ENCODE data around the gene TNFRSF14. TPM values are rescaled to one million over a fixed set of nuclear protein-coding genes. Genes with fewer than 3 reads are reported as not detected.

TNFRSF14 gene
- polyA plus RNA-seq, 2 of the 4 experiments (the other 2 are of a cell fraction), result 0.16 to 0.25 TPM

DNA sequence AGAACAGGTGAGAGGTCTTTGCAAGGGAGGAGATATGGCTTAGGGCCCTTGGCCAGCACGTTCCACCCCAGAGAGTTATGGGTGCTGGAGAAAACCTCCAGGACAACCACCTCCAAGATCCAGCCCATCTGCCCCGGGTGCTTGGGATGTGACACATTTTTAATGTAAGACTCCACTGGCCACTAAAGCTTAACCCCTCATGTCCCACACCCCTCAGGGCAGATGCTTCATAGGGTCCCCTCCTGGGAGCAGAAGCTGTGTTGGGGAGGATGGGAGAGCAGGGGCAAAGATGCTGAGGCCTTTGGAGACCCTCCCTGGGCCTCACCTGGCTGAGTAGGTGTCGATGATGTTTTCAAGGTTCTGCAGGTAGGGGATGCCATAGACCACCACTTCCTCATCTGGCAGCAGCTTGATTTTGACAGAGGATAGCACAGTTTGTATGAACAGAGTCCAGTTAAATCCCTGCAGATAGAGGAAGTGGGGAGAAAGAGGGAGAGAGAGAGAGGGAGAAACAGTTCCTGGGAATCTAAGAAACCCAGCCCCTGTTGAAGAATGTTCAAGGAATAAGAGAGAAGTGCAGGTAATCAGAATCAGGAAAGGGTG, 42.3 kb downstream of the TNFRSF14 start:
- DNase-seq (ENCODE audit: low read depth in 1 of 2, low spot score in 1 of 2) (no peak), FAIRE-seq (no peak), ATAC-seq (no peak)
- 13% methylated on average over 1 of the region's 3 CpGs for WGBS (ENCODE audit: missing lambda C conversion rate)
- TF ChIP-seq RCOR1 (IDR thresholded peaks at IDR 0.05; ENCODE audit: low read depth, low read length) (no peak), RAD21 (conservative IDR thresholded peaks at IDR 0.05 in 1 of 2, IDR thresholded peaks at IDR 0.05 in 1 of 2) (peak in 1 of 2 experiments; percentile 6; a peak in 1 of 5 replicates)
- Histone ChIP-seq H3K27ac (no peak overlapping the region), H3K9me3 (no peaks in the 10 kb centered on the region), H3K4me2 (no peak overlapping the region), H3K4me3 (no peak overlapping the region), H3K4me1 (no peaks in the 10 kb centered on the region)
- ChIA-PET CTCF (no interaction called here), POLR2A (no interaction called here)

DNA sequence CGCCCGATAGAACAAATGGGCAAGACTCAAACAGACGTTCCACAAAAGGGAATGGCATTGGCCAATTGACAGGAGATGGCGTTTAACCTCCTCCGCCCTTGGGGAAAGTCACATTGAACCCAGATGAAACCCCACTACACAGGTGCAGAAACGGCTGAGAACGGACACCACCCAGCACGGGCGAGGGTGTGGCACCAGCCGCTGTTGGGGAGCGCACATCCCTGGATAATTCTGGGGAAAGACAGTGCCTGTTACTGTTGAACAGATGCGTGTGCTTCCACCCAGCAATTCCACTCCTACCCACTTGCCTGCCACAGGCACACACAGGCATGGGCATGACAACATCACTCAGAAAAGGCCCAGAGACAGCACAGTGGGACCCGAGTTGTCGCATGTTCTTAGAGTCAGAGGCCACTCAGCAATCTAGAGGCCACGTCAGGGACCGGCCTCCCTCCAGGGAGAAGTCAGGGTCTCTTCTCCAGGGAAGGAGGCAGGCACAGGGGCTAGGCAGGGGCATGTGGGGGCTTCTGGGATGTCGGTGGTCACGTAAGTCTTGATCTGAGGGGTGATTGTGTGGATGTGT, 45.6 kb downstream of the TNFRSF14 start:
- Histone ChIP-seq H3K9me3 (no peaks in the 10 kb centered on the region), H3K4me2 (no peak overlapping the region), H3K4me1 (no peaks in the 10 kb centered on the region), H3K27ac (no peak overlapping the region), H3K4me3 (no peak overlapping the region)
- 60% methylated on average over 12 of the region's 18 CpGs for WGBS (ENCODE audit: missing lambda C conversion rate)
- DNase-seq (ENCODE audit: low read depth in 1 of 2, low spot score in 1 of 2) (no peak), ATAC-seq (no peak), FAIRE-seq (no peak)
- POLR2A ChIA-PET, result no interaction called here
- TF ChIP-seq MAZ (IDR thresholded peaks at IDR 0.05; ENCODE audit: borderline replicate concordance, low read depth, low read length) (no peak), FOSL2 (IDR thresholded peaks at IDR 0.05) (no peak), FOSL2 (CRISPR knock-in tag; IDR thresholded peaks at IDR 0.05) (no peak), NFE2L2 (conservative IDR thresholded peaks at IDR 0.05; ENCODE audit: low read length) (no peak), HEYL (CRISPR knock-in tag; IDR thresholded peaks at IDR 0.05) (no peak), RCOR1 (IDR thresholded peaks at IDR 0.05; ENCODE audit: low read depth, low read length) (no peak), NR3C1 (IDR thresholded peaks at IDR 0.05) (no peak)
- TF ChIP-seq, protein P1, sequence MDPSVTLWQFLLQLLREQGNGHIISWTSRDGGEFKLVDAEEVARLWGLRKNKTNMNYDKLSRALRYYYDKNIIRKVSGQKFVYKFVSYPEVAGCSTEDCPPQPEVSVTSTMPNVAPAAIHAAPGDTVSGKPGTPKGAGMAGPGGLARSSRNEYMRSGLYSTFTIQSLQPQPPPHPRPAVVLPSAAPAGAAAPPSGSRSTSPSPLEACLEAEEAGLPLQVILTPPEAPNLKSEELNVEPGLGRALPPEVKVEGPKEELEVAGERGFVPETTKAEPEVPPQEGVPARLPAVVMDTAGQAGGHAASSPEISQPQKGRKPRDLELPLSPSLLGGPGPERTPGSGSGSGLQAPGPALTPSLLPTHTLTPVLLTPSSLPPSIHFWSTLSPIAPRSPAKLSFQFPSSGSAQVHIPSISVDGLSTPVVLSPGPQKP (IDR thresholded peaks at IDR 0.05; ENCODE audit: low read depth, low read length), result no peak
- TF ChIP-seq, protein P2, sequence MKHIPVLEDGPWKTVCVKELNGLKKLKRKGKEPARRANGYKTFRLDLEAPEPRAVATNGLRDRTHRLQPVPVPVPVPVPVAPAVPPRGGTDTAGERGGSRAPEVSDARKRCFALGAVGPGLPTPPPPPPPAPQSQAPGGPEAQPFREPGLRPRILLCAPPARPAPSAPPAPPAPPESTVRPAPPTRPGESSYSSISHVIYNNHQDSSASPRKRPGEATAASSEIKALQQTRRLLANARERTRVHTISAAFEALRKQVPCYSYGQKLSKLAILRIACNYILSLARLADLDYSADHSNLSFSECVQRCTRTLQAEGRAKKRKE (CRISPR knock-in tag; IDR thresholded peaks at IDR 0.05; ENCODE audit: low read depth), result no peak
- TF ChIP-seq, protein P3, sequence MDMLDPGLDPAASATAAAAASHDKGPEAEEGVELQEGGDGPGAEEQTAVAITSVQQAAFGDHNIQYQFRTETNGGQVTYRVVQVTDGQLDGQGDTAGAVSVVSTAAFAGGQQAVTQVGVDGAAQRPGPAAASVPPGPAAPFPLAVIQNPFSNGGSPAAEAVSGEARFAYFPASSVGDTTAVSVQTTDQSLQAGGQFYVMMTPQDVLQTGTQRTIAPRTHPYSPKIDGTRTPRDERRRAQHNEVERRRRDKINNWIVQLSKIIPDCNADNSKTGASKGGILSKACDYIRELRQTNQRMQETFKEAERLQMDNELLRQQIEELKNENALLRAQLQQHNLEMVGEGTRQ (IDR thresholded peaks at IDR 0.05), result no peak
- CTCF ChIA-PET, result no interaction called here

DNA sequence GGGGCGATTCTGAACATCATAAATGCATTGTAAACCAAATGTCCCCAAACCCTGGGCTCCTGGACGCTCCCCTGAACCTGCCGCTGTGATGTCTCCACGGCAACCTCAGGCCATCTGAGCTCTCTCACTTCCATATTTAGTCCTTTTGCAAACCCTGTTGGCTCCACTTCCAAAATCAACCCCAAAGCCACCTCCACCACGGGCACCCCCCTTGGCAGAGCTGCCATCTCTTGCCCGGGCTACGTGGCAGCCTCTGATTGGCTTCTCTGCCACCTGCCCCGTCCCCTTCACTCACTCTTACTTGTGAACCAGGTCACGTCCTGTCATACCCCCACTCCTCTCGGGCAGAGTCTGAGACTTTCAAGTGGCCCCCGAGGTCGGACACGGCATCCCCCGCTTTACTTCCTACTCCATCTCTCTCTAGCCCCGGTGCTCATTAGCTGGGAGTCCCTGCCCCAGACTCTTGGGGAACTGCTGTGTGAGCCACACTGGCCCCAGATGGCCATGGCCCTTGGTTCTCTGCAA, 46.2 kb downstream of the TNFRSF14 start:
- Histone ChIP-seq H3K4me1 (no peaks in the 10 kb centered on the region), H3K27ac (no peak overlapping the region), H3K9me3 (no peaks in the 10 kb centered on the region), H3K4me2 (no peak overlapping the region), H3K4me3 (no peak overlapping the region)
- no peak for DNase-seq (ENCODE audit: low read depth in 1 of 2, low spot score in 1 of 2)
- 37% methylated on average over 15 of the region's 15 CpGs for WGBS (ENCODE audit: missing lambda C conversion rate)
- ChIA-PET POLR2A (no interaction called here), CTCF (no interaction called here)
- no peak for FAIRE-seq
- TF ChIP-seq ZC3H11A (IDR thresholded peaks at IDR 0.05) (no peak), RARB (CRISPR knock-in tag; IDR thresholded peaks at IDR 0.05) (no peak)
- ATAC-seq, result no peak

DNA sequence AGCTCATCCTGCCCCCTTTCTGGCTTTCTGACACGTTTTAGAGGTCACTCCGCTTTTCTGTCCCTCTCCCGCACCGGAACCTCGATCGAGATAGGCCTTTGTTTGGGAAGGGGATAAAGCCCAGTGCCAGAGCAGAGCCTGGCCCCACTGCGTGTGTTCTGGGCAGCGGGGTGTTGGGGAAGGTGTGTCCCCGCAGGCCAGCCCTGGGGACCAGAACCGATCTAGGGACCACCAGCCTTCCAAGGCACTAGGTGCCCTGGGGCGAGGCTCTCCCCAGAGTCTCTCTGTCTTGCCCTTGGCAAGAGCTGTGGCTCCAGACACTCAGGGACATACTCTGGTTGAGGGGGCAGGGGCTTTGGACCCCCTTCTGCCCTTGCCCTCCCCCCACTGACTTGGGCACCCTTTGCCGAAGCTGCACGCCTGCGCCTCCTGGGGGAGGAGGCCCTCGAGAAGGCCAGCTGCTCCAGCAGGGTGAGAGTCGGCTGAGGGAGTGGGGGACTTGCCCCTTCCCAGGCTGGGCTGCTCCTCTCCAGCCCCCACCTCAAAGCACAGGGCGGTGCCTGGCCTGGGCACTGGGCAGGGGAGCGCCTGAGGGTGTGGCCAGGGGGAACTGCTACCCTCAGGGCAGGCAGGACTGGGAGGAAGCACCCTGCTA, 46.8 kb downstream of the TNFRSF14 start:
- no peak for FAIRE-seq
- DNase-seq (ENCODE audit: low read depth in 1 of 2, low spot score in 1 of 2), result no peak
- ChIA-PET CTCF (no interaction called here), POLR2A (no interaction called here)
- no peak overlapping the region for H3K27ac ChIP-seq
- 50% methylated on average over 11 of the region's 18 CpGs for WGBS (ENCODE audit: missing lambda C conversion rate)
- no peaks in the 10 kb centered on the region for H3K4me1 ChIP-seq
- H3K4me2 ChIP-seq, result no peak overlapping the region
- no peaks in the 10 kb centered on the region for H3K9me3 ChIP-seq
- no peak overlapping the region for H3K4me3 ChIP-seq
- ATAC-seq, result no peak
- TF ChIP-seq PHF8 (IDR thresholded peaks at IDR 0.05; ENCODE audit: borderline replicate concordance, low read depth), result no peak
- TF ChIP-seq RFX5 (IDR thresholded peaks at IDR 0.05), result no peak
- no peak for TF ChIP-seq POLR2AphosphoS2 (conservative IDR thresholded peaks at IDR 0.05; ENCODE audit: low read length)
- TF ChIP-seq, protein P1 (IDR thresholded peaks at IDR 0.05; ENCODE audit: low read depth, low read length), result no peak
- no peak for TF ChIP-seq CBX8 (IDR thresholded peaks at IDR 0.05)
- TF ChIP-seq NFE2L2 (conservative IDR thresholded peaks at IDR 0.05; ENCODE audit: low read length), result no peak
- no peak for TF ChIP-seq ZNF302 (CRISPR knock-in tag; IDR thresholded peaks at IDR 0.05)
- no peak for TF ChIP-seq KDM1A (IDR thresholded peaks at IDR 0.05; ENCODE audit: low read depth)
- no peak for TF ChIP-seq MAZ (IDR thresholded peaks at IDR 0.05; ENCODE audit: borderline replicate concordance, low read depth, low read length)
- TF ChIP-seq ZFP36 (IDR thresholded peaks at IDR 0.05; ENCODE audit: borderline replicate concordance, partially characterized antibody), result no peak
- TF ChIP-seq TP53 (CRISPR knock-in tag; IDR thresholded peaks at IDR 0.05), result no peak
- TF ChIP-seq, protein P3 (IDR thresholded peaks at IDR 0.05), result no peak

All from A549 (cell line).